ENCODE data around the gene THAP2.

GRCh38 chr12:71704920-71705319 is 40.8 kb downstream of the THAP2 start:
- TF ChIP-seq, protein P1, sequence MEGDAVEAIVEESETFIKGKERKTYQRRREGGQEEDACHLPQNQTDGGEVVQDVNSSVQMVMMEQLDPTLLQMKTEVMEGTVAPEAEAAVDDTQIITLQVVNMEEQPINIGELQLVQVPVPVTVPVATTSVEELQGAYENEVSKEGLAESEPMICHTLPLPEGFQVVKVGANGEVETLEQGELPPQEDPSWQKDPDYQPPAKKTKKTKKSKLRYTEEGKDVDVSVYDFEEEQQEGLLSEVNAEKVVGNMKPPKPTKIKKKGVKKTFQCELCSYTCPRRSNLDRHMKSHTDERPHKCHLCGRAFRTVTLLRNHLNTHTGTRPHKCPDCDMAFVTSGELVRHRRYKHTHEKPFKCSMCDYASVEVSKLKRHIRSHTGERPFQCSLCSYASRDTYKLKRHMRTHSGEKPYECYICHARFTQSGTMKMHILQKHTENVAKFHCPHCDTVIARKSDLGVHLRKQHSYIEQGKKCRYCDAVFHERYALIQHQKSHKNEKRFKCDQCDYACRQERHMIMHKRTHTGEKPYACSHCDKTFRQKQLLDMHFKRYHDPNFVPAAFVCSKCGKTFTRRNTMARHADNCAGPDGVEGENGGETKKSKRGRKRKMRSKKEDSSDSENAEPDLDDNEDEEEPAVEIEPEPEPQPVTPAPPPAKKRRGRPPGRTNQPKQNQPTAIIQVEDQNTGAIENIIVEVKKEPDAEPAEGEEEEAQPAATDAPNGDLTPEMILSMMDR (conservative IDR thresholded peaks at IDR 0.05; ENCODE audit: low read depth in 2 of 2), result no peak
- TF ChIP-seq REST (IDR thresholded peaks at IDR 0.05; ENCODE audit: unreplicated experiment) (no peak), ZNF331 (CRISPR knock-in tag; IDR thresholded peaks at IDR 0.05; ENCODE audit: low read depth) (no peak), CREB1 (CRISPR knock-in tag; IDR thresholded peaks at IDR 0.05; ENCODE audit: low read depth) (no peak)

Measured in GM23338 (cell line).